Mesothelial cell of epicardium (in vitro differentiated cells): Measurements from ENCODE around the gene LEPR. TPM values are rescaled to one million over a fixed set of nuclear protein-coding genes. Genes with fewer than 3 reads are reported as not detected.

Source experiments
- DNase-seq, 2 experiments: peaks; one replicate each; pipeline ENCODE4 v3.0.0; 2021; ENCODE audit warnings: low spot score in 2 of 2; ENCODE audit not compliant: unreplicated experiment in 2 of 2
- H3K27ac Mint-ChIP-seq: 2 replicates; pipeline ENCODE4 v1.8.0; 2021; ENCODE audit warnings: mixed read lengths
- H3K27me3 Mint-ChIP-seq: 2 replicates; pipeline ENCODE4 v1.8.0; 2021; ENCODE audit warnings: low read depth, mixed read lengths
- H3K36me3 Mint-ChIP-seq: 2 replicates; pipeline ENCODE4 v1.8.0; 2021; ENCODE audit warnings: mixed read lengths
- H3K4me1 Mint-ChIP-seq: 2 replicates; pipeline ENCODE4 v1.8.0; 2021; ENCODE audit warnings: mixed read lengths
- H3K4me3 Mint-ChIP-seq: 2 replicates; pipeline ENCODE4 v1.8.0; 2021; ENCODE audit warnings: mild to moderate bottlenecking, moderate library complexity, mixed read lengths
- H3K9me3 Mint-ChIP-seq: 2 replicates; pipeline ENCODE4 v1.8.0; 2021; ENCODE audit warnings: mixed read lengths
- CTCF ChIP-seq: fragments of 200-600 bp; sonication (generic); IDR thresholded peaks from one replicate; pipeline ENCODE4 v1.5.0; 2021; ENCODE audit warnings: antibody characterized with exemption; ENCODE audit not compliant: unreplicated experiment
- total RNA-seq: library from RNA; stranded (reverse); gene quantifications from 3 replicates; pipeline ENCODE4 v1.2.1, GENCODE V29; 2021

The LEPR gene
- total RNA-seq, 1 donor from 2014 or later, result 5.0 TPM

- no peaks in the 10 kb centered on the region for H3K9me3 Mint-ChIP-seq
- no peak for DNase-seq
- TF ChIP-seq CTCF, result no peak
- no peak overlapping the region for H3K4me3 Mint-ChIP-seq
- peak overlapping the region; percentile 94 for H3K27ac Mint-ChIP-seq
- no peaks in the 10 kb centered on the region for H3K36me3 Mint-ChIP-seq
- no peaks in the 10 kb centered on the region for H3K27me3 Mint-ChIP-seq
- peaks cover 44% of the 10 kb centered on the region for H3K4me1 Mint-ChIP-seq
These were observed 1.8 kb upstream of the LEPR start for GRCh38 chr1:65418522-65419185.

- peaks cover 4% of the 10 kb centered on the region for H3K36me3 Mint-ChIP-seq
- H3K9me3 Mint-ChIP-seq, result no peaks in the 10 kb centered on the region
- TF ChIP-seq CTCF, result no peak
- H3K27me3 Mint-ChIP-seq, result no peaks in the 10 kb centered on the region
- peaks cover 40% of the 10 kb centered on the region for H3K4me1 Mint-ChIP-seq
- DNase-seq, result peak; percentile 97 to 99
- H3K27ac Mint-ChIP-seq, result peak overlapping the region; percentile 99
- H3K4me3 Mint-ChIP-seq, result no peak overlapping the region
These were observed 533 bp upstream of the LEPR start for GRCh38 chr1:65419681-65420589.

- Mint-ChIP-seq H3K4me3 (no peak overlapping the region), H3K27ac (no peak overlapping the region), H3K36me3 (peaks cover 19% of the 10 kb centered on the region), H3K4me1 (peaks cover 31% of the 10 kb centered on the region), H3K27me3 (no peaks in the 10 kb centered on the region), H3K9me3 (no peaks in the 10 kb centered on the region)
- DNase-seq, result no peak
- no peak for TF ChIP-seq CTCF
These were observed 1.0 kb downstream of the LEPR start for GRCh38 chr1:65421351-65422025.

GRCh38 chr1:65422241-65423203 lies 2.1 kb downstream of the LEPR start:
- Mint-ChIP-seq H3K36me3 (peaks cover 19% of the 10 kb centered on the region), H3K4me3 (no peak overlapping the region), H3K27ac (no peak overlapping the region), H3K4me1 (peaks cover 28% of the 10 kb centered on the region), H3K27me3 (no peaks in the 10 kb centered on the region), H3K9me3 (no peaks in the 10 kb centered on the region)
- no peak for DNase-seq
- TF ChIP-seq CTCF, result no peak
